Measurements from ENCODE around the gene RNF149.
A peak's percentile ranks its signal among the peaks of the same experiment; 100 is the strongest.

The RNF149 gene

DNA sequence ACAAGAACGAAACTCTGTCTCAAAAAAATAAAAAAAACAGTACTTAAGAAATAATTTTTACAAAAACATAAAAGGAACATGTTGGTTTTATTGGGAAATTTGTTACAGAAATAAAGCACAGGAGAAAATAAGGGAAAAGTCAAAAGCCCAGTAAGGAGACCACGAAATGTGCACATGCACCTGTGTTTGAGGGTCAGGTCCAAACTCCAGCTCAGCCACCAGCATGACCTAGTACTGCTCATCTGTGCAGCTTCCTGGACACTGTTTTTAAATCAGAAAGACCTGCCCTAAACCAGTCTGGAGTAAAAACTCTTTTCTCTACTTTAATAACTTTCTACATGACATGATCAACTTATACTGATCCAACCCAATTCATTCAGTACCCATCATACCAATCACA is 21.2 kb downstream of the RNF149 start:
- H3K4me3 ChIP-seq (ENCODE audit: low read depth, low read length): no peak overlapping the region
- no peak for TF ChIP-seq CTCF (IDR thresholded peaks at IDR 0.05; ENCODE audit: low read depth, low read length)
- no peak for DNase-seq (ENCODE audit: low read depth, low spot score)
- in situ Hi-C loops (cut with HindIII; ENCODE audit: low sequenced_read_pairs): no loop called here

GRCh38 chr2:101286684-101287083 is 21.8 kb downstream of the RNF149 start:
- H3K4me3 ChIP-seq (ENCODE audit: low read depth, low read length): no peak overlapping the region
- TF ChIP-seq CTCF (IDR thresholded peaks at IDR 0.05; ENCODE audit: low read depth, low read length): no peak
- no peak for DNase-seq (ENCODE audit: low read depth, low spot score)
- in situ Hi-C loops (cut with HindIII; ENCODE audit: low sequenced_read_pairs): no loop called here

DNA sequence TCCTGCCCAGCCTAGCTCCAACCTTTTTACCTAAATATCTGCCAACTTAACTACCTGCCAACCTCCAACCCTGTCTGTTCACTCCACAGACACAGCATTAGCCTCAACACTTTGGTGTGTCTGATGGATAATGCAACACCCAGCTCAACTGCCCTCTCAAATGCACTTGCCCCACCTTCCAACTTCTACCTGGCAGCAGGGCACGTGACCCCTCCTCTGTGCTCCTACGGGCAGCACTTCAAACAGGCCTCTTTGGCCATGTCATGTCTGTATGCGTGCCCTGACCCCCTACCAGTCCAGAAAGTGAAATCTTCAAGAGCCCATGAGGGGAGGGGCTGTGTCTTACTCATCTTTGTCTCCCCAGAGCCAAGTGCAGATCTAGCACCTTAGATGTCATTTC is 25.5 kb downstream of the RNF149 start:
- H3K4me3 ChIP-seq (ENCODE audit: low read depth, low read length): no peak overlapping the region
- no peak for DNase-seq (ENCODE audit: low read depth, low spot score)
- in situ Hi-C loops (cut with HindIII; ENCODE audit: low sequenced_read_pairs): no loop called here
- no peak for TF ChIP-seq CTCF (IDR thresholded peaks at IDR 0.05; ENCODE audit: low read depth, low read length)

DNA sequence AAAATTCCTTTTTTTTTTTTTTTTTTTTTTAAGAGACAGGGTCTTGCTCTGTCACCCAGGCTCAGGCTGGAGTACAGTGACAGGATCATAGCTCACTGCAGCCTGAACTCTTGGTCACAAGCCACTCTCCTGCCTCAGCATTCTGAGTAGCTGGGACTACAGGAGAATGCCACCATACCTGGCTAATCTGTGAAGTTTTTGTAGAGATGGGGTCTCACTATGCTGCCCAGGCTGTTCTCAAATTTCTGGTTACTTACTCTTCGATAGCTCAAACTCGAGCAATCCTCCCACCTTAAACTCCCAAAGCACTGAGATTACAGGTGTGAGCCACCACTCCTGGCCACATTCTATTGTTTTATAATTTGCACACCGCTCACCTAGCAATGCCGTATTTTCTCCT is 27.0 kb downstream of the RNF149 start:
- in situ Hi-C loops (cut with HindIII; ENCODE audit: low sequenced_read_pairs): no loop called here
- TF ChIP-seq CTCF (IDR thresholded peaks at IDR 0.05; ENCODE audit: low read depth, low read length): no peak
- no peak for DNase-seq (ENCODE audit: low read depth, low spot score)

DNA sequence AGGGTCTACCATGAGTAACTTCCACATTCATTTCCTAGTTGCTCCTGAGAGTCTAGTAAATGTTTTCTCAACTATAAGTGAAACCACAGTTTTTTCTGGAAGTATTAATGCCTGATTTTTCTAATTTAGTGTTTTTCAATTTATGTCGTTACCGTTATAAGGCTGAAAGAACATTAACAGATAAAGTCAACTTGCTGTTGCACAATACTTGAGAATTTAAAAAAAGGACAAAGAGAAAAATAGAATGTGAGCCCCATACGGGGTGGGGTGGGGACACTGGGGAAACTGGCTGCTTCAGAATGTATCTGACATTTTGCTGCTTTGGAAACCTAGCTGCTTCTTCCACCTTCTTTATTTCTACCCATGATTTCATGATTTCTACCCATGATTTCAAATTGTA is 29.6 kb downstream of the RNF149 start:
- H3K4me3 ChIP-seq (ENCODE audit: low read depth, low read length): no peak overlapping the region
- in situ Hi-C loops (cut with HindIII; ENCODE audit: low sequenced_read_pairs): no loop called here
- no peak for DNase-seq (ENCODE audit: low read depth, low spot score)
- no peak for TF ChIP-seq CTCF (IDR thresholded peaks at IDR 0.05; ENCODE audit: low read depth, low read length)

More for the DNA sequence above, 27.0 kb downstream of the RNF149 start:
- no peak overlapping the region for H3K4me3 ChIP-seq (ENCODE audit: low read depth, low read length)

- DNase-seq (ENCODE audit: low read depth, low spot score): peak; percentile 37
- in situ Hi-C loops (cut with HindIII; ENCODE audit: low sequenced_read_pairs): no loop called here
- peak; percentile 21 for TF ChIP-seq CTCF (IDR thresholded peaks at IDR 0.05; ENCODE audit: low read depth, low read length)
- no peak overlapping the region for H3K4me3 ChIP-seq (ENCODE audit: low read depth, low read length)
These were observed 31.4 kb downstream of the RNF149 start for GRCh38 chr2:101277111-101277510.

GRCh38 chr2:101274142-101274541 is 34.4 kb downstream of the RNF149 start:
- no peak for DNase-seq (ENCODE audit: low read depth, low spot score)
- TF ChIP-seq CTCF (IDR thresholded peaks at IDR 0.05; ENCODE audit: low read depth, low read length): no peak
- in situ Hi-C loops (cut with HindIII; ENCODE audit: low sequenced_read_pairs): no loop called here
- no peak overlapping the region for H3K4me3 ChIP-seq (ENCODE audit: low read depth, low read length)

Measured in astrocyte of the spinal cord (primary cell).